ENCODE data around the gene MDP1.

DNA sequence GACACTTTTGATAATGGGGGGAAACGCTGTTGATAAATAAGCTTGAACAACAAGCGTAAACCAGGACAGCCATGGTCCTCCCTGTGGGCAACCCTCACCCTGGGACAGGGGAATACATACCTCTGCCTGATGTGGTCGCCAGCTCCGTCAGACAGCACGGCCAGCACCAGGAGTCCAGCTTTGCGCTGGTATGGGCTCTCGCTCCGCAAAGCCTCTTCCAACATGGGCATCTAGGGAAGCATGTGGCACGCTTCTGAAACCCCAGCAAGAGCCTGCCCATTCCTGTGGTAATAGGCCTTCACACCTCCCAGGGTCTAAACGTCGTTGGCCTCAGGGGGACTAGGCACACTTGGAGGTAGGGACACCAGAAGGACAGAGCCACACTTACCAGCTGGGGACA, 30.1 kb downstream of the MDP1 start:
- TF ChIP-seq, protein P1, sequence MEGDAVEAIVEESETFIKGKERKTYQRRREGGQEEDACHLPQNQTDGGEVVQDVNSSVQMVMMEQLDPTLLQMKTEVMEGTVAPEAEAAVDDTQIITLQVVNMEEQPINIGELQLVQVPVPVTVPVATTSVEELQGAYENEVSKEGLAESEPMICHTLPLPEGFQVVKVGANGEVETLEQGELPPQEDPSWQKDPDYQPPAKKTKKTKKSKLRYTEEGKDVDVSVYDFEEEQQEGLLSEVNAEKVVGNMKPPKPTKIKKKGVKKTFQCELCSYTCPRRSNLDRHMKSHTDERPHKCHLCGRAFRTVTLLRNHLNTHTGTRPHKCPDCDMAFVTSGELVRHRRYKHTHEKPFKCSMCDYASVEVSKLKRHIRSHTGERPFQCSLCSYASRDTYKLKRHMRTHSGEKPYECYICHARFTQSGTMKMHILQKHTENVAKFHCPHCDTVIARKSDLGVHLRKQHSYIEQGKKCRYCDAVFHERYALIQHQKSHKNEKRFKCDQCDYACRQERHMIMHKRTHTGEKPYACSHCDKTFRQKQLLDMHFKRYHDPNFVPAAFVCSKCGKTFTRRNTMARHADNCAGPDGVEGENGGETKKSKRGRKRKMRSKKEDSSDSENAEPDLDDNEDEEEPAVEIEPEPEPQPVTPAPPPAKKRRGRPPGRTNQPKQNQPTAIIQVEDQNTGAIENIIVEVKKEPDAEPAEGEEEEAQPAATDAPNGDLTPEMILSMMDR (conservative IDR thresholded peaks at IDR 0.05 in 1 of 2, IDR thresholded peaks at IDR 0.05 in 1 of 2; ENCODE audit: low read depth in 1 of 2, low read length in 2 of 2), result no peak
- TF ChIP-seq EZH2 (IDR thresholded peaks at IDR 0.05; ENCODE audit: low read length, missing control alignments), result no peak

Measured in fibroblast of lung (primary cell).